Measurements from ENCODE around the gene SPECC1.

DNA sequence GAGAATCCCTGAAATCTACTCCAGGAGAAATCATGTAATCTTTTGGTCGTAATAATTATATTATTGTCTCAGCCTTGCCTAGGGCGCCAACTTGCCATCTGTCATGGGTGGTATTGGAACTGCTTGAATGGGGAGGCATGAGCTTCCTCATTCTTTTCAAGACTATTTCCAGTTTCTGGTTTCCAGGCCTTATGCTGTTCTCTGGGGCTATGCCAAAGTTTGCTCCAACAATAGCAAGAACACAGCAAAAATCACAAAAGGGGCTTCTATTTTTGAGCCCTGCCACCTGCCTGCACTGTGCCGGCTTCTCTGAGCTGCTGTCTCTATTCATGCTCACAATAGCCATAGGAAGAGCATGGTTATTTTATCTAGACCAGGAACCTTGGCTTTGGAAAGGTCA lies 111.7 kb downstream of the SPECC1 start:
- TF ChIP-seq POLR2A (IDR thresholded peaks at IDR 0.05) (no peak), POLR2AphosphoS5 (IDR thresholded peaks at IDR 0.05) (no peak)
- TF ChIP-seq, protein P1, sequence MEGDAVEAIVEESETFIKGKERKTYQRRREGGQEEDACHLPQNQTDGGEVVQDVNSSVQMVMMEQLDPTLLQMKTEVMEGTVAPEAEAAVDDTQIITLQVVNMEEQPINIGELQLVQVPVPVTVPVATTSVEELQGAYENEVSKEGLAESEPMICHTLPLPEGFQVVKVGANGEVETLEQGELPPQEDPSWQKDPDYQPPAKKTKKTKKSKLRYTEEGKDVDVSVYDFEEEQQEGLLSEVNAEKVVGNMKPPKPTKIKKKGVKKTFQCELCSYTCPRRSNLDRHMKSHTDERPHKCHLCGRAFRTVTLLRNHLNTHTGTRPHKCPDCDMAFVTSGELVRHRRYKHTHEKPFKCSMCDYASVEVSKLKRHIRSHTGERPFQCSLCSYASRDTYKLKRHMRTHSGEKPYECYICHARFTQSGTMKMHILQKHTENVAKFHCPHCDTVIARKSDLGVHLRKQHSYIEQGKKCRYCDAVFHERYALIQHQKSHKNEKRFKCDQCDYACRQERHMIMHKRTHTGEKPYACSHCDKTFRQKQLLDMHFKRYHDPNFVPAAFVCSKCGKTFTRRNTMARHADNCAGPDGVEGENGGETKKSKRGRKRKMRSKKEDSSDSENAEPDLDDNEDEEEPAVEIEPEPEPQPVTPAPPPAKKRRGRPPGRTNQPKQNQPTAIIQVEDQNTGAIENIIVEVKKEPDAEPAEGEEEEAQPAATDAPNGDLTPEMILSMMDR (IDR thresholded peaks at IDR 0.05) = no peak

All from breast epithelium (tissue), 3 donors.